ELF-1 (cell line): Measurements from ENCODE around the gene RBM28.

Source experiments
- DNase-seq: peaks from one replicate; pipeline ENCODE4 v3.0.0-alpha.2; 2016; ENCODE audit warnings: low read depth, low spot score

The RBM28 gene

GRCh38 chr7:128373606-128374005 is 29.9 kb upstream of the RBM28 start:
- DNase-seq, result no peak

GRCh38 chr7:128370491-128370890 is 26.8 kb upstream of the RBM28 start:
- DNase-seq, result no peak

DNA sequence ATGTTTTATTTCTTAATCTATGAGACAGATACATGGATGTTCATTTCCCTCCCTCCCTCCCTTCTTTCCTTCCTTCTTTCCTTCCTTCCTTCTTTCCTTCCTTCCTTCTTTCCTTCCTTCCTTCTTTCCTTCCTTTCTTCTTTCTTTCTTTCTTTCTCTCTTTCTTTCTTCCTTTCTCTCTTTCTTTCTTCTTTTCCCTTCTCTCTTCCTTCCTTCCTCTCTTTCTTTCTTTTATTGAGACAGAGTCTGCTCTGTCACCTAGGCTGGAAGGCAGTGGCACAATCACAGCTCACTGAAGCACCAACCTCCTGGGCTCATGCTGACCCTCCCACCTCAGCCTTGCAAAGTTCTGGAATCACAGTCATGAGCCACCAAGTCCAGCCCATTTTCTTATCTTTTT is 23.3 kb upstream of the RBM28 start:
- DNase-seq, result no peak

- no peak for DNase-seq
These were observed 22.6 kb upstream of the RBM28 start for GRCh38 chr7:128366300-128366699.

DNA sequence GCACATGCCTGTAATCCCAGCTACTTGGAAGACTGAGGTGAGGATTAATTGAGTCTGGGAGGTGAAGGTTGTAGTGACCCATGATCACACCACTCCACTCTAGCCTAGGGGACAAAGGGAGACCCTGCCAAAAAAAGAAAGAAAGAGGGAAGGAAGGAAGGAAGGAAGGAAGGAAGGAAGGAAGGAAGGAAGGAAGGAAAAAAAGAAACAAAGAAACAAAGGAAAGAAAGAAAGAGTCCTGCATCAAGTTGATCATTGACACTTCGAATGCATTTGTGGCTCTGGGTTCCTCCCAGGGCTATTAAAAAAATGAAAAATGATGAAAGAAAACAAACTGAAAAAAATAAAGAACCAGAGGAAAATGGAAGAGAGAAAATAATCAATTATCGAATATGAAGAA is 21.7 kb upstream of the RBM28 start:
- no peak for DNase-seq

- no peak for DNase-seq
These were observed 20.6 kb upstream of the RBM28 start for GRCh38 chr7:128364166-128364870.

GRCh38 chr7:128363261-128363721 is 19.6 kb upstream of the RBM28 start:
- no peak for DNase-seq

DNA sequence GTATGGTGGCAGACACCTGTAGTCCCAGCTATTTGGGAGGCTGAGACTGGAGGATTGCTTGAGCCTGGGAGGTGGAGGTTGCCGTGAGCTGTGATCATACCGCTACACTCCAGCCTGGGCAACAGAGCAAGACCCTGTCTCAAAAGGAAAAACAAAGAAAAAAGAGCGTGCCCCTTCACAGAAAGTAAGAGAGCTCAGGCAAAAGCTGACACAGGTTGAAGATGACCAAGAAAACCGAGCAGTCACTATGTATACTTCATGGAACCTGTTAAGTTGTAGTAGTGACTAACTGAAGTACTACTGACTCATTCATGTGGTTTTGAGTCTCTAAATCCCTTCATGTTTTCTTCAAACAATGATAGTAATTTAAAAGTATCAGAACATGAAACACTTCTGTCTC is 19.0 kb upstream of the RBM28 start:
- DNase-seq, result no peak

GRCh38 chr7:128361411-128362379 is 18.0 kb upstream of the RBM28 start, which contains the start of gene PRRT4:
PRRT4 (minus strand) TSS chr7:128361690.
- peak; percentile 32 for DNase-seq

- DNase-seq, result no peak
These were observed 16.6 kb upstream of the RBM28 start for GRCh38 chr7:128360359-128360678.

GRCh38 chr7:128359939-128360338 is 16.2 kb upstream of the RBM28 start:
- DNase-seq, result no peak

GRCh38 chr7:128359336-128359735 is 15.6 kb upstream of the RBM28 start:
- DNase-seq, result no peak

- no peak for DNase-seq
These were observed 14.5 kb upstream of the RBM28 start for GRCh38 chr7:128358233-128358632.

DNA sequence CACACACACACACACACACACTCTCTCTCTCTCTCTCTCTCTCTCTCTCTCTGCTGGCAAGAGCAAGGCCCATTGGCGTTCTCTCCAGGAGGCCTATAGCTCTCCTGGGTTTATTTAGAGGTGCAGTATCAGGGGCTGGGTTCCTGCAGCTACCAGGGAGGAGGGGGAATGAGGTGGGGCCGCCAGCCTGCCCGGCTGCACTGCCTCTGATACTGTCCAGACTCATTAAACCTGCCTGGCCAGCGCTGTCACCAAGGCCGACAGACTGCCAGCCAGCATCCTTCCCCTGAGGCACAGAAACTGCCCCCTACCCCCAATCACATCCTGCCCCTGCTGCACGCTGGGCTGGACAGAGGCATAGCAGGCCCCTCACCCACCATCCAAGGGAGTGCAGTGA is 13.5 kb upstream of the RBM28 start:
- DNase-seq, result peak; percentile 94

- DNase-seq, result peak; percentile 58
These were observed 13.0 kb upstream of the RBM28 start for GRCh38 chr7:128356546-128357216.

DNA sequence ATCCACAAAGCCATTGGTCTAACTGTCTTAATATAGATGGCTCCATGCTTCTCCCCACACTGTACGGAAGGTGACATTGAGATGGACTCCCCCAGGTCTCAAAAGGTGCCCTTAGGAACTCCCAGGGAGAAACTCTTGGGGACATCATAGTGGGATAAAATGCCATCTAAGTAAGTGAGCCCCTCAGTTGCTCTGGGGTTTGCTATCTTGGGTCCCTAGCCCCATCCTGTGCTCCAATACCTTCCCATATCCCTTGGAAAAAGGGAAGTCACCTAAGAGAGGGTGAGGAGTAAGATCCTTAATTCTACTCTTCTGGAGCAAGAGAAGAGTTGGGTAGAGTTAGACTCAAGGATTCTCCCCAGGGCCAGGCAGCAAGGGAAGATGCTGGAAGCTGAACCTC is 9.9 kb upstream of the RBM28 start:
- no peak for DNase-seq

- DNase-seq, result no peak
These were observed 9.5 kb upstream of the RBM28 start for GRCh38 chr7:128353189-128353588.

DNA sequence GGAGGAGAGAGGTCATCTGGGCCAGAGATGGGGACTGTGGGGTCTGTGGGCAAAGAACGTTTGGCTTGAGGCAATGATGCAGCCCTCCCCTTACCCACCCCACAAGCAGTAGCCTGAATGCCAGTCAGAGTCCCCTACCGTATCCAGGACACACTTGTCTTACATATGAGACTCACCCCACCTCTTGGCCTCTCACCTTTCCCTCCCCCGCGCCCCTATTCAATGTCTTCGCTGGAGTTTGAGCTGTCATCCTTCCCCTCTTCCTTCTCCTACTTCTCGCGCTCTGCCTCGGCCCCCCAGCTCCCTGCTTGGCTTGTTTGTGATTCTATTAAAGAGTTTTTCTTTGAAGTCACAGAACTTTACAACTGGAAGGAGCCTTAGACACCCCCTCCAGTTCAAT is 8.9 kb upstream of the RBM28 start:
- DNase-seq, result no peak

DNA sequence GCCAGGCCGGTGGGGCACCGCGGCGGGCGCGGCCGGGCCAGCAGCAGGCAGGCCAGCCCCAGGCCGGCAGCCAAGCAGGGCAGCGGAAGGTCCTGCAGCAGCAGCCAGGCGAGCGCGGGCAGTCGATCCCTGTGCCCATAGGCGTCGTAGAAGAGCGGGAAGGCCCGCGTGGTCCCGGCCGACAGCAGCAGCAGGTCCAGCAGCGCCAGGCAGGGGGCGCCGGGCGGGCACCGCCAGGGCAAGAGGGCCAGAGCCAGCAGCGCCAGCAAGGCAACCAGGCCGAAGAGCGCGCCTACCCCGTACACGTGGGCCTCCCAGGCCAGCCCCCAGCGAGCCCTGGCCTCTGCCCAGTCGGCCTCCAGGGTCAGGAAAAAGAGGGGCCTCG is 8.4 kb upstream of the RBM28 start:
- DNase-seq, result peak; percentile 90

- peak; percentile 63 for DNase-seq
These were observed 7.8 kb upstream of the RBM28 start for GRCh38 chr7:128351296-128352152.

DNA sequence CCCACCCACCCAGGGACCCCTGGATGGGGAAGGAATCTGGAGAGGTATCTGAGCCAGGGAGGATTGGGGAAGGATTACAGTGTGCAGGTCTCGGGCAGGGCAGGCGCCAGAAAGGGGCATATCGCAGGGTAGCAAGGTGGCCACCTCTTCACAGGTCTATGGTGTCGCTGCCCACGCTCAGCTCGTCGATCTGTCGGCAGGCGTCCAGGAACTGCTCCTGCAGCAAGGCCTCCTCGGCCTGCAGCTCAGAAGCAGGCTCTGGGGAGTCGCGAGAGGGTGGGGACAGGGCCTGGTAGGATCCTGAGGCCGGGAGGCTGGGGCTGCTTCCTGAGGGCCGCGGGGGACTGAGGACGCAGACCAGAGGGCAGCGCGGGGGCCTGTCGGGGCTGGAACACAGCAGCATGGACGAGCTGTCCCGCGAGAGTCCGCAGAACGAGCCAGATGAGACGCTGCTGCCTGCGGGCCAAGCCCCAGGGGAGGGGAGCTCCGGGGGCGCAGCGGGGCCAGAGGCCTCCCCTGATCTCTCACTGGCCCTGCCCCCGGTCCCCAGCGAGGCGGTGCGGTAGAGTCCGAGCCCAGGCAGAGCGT is 7.1 kb upstream of the RBM28 start:
- no peak for DNase-seq
